Stimulated activated CD4-positive, alpha-beta T cell treated with anti-CD3 and anti-CD28 coated beads, TNF-alpha, amount 100 ng/mL, for 24 hours (primary cell): ENCODE results near the gene SLC25A33.
A peak's percentile ranks its signal among the peaks of the same experiment; 100 is the strongest.
"Not testable (repeated sequence)": the region's sequence is repeated elsewhere in the genome, so short reads cannot be mapped to it uniquely, and the experiment has no call there.

Source experiments
- DNase-seq, 3 experiments: peaks; one replicate each; pipeline ENCODE4 v3.0.0-alpha.2; 2020; ENCODE audit warnings: low read depth in 3 of 3

SLC25A33 gene, protein sequence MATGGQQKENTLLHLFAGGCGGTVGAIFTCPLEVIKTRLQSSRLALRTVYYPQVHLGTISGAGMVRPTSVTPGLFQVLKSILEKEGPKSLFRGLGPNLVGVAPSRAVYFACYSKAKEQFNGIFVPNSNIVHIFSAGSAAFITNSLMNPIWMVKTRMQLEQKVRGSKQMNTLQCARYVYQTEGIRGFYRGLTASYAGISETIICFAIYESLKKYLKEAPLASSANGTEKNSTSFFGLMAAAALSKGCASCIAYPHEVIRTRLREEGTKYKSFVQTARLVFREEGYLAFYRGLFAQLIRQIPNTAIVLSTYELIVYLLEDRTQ

DNA sequence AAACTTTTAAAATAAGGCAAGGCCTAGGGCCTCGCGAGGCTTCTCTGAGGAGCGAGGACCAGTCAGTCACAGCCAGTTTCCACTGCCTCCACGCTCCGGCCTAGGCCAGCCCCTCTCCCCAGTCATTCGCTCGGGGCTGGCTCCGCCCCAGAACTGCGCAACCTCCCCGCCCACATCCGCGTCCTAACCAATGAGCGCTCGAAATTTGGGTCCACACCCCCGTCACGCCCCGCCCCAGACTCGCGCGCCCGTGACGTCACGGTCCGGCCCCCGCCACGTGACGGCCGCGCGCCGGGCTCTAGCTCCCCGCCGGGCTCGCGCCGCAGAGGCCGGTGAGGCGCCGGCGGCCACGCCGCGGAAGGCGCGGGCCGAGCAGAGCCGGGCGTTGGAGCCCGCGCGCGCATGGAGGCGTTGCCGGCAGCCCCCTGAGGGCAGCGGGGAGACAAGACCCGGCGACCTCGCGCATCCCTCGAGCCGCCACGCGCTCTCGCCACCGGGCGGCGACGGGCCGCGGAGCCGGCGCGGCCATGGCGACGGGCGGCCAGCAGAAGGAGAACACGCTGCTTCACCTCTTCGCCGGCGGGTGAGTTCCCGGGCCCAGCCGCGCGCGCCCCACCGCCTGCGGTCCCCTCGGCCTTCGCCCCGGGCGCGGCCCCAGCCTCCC lies at the start of gene SLC25A33:
Gene SLC25A33, plus strand, starts transcription at position 301 of the 664 bp plus-strand sequence. Its CDS starts 227 bp downstream, at position 528.
- peak; percentile 98 for DNase-seq

DNA sequence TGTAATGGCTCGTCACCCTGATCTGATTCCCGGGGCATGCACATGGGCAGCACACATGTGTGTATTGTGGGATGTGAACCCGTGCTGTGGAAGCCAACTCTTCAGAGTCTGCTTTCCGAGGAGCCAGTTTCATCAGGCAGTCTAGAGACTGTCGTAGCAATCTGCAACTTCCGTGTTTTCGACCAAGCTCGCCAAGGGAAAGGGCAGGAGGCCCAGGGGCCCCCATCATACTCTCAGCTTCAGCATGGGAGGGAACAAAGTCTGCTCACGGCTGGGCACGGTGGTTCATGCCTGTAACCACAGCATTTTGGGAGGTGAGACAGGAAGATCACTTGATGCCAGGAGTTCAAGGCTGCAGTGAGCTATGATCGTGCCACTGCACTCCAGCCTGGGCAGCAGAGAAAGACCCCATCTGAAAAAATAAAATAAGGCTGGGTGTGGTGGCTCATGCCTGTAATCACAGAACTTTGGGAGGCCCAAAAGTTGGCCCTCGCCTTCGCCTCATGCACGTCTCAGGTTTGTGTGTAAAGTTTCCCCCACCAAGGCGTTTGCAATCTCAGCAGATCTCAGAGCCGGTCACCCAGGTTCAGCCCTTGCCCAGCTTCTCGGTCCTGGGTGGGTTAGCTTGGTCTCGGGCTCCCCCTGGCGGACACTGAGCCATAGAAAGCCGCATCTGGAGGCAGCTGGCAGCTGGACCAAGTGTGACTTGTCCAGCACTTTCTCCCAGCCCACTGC lies 48.5 kb upstream of the SLC25A33 start:
- DNase-seq, result peak; percentile 63 to 82 (median 72)

DNA sequence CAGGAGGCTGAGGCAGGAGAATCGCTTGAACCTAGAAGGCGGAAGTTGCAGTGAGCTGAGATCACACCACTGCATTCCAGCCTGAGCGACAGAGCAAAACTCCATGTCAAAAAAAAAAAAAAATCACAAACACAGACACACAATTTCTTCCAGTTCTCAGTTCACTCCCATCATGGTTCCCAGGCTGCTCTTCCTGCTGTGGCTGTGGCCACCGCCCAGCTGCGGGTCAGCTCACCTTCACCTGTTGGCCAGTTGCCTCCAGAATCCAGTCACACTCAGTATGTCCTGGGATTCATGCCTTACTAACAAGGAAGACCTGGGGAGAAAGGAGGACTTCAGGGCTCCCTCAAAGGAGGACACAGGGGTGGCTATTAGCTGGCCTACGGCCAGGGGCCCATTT lies 45.9 kb upstream of the SLC25A33 start:
- DNase-seq, result no peak

DNA sequence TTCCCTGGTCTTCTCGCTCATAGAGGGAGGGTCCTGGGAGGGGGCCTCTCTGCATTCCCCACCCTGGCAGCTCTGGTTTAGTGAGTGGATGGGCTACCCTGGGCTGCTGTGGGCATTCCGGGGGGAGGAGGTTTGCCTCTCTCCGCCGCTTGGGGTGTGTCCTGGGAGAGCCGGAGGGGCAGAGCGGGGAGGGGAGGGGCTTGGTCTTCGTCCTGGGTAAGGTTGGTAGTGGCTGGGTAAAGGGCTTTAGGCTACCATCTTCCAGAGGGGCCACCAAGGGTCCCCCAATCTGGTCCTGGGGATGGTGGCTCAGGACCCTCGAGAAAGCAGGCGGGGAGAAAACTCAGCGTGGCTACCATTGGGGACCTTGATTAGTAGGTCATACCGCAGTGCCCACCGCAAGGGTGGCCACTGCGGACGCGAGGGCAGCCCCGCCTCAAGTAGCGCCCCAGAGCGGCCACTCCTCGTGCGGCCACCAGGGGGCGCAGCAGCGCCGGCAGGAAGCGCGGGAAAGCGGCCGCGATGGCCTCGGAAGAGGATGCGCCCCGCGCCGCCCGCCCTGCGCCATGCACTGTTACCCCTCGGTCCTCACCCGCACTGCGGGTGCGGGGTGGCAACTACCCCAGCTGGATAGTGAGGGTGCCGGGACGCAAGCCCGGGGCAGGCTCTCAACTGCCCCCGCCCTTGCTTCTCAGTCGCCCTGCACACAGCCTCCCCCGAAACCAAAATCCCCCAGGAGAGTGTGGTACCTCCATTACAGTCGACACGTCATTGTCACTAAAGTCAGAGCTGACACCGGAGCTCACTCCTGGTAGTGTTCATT lies 44.1 kb upstream of the SLC25A33 start:
- peak; percentile 31 to 56 (median 33) for DNase-seq

DNA sequence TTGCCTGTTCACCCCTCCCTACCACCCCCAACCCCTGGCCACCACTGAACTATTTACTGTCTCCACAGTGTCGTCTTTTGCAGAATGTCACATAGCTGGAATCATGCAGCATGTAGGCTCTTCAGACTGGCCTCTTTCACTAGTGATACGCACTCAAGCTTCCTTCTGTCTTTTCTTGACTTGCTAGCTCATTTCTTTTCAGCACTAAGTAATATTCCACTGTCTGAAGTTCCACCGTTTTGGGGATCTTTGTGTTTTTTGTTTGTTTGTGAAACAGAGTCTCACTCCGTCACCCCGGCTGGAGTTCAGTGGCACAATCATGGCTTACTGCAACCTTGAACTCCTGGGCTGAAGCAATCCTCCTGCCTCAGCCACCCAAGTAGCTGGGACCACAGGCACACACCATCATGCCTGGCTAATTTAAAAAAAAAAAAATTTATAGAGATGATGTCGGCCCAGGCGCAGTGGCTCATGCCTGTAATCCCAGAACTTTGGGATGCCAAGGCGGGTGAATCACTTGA lies 43.4 kb upstream of the SLC25A33 start:
- no peak for DNase-seq

DNA sequence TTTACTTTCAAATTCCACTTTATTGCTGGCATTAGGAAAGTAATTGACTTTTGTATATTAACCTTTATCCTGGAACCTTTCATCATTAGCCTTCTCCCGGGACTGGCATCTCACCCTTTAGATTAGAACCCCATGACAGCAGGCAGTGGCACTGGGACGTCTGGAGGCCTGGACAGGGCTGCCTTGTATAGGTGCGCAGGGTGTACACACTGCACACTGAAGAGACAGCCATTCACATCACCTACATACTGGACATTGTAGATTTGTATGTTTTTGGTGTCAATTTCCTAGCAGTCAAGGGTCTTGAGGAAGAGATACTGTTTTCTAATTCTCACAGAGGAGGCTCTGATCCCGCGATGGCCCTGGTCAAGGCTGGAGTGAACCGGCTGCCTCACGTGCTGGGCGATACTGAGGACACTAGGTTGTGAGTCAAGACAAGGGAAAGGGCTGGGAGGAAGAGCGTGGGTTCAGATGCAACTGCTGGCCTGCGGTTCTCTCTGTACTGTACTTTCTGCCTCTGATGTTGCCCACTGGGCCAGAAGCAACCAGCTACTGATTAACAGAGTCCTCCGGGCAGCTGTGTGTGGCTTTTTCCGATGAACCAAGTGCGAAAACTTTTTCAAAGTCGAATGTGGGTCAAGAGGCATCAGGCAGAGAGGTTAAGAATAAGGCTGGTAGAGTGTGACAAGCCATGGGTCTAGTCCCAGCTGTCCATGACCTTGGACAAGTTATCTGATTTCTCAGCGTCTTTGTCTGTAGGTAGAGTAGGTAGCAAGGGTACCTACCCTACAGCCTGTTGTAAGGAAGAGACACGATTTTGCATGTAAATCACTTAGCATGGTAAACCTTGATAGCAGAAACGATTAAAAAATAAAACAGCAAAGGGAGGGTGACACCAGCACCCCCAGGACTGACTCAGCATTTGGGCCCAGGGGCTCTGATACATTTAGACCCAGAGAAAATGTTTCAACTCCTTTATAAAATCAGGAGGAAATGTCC lies 38.2 kb upstream of the SLC25A33 start:
- DNase-seq, result no peak

DNA sequence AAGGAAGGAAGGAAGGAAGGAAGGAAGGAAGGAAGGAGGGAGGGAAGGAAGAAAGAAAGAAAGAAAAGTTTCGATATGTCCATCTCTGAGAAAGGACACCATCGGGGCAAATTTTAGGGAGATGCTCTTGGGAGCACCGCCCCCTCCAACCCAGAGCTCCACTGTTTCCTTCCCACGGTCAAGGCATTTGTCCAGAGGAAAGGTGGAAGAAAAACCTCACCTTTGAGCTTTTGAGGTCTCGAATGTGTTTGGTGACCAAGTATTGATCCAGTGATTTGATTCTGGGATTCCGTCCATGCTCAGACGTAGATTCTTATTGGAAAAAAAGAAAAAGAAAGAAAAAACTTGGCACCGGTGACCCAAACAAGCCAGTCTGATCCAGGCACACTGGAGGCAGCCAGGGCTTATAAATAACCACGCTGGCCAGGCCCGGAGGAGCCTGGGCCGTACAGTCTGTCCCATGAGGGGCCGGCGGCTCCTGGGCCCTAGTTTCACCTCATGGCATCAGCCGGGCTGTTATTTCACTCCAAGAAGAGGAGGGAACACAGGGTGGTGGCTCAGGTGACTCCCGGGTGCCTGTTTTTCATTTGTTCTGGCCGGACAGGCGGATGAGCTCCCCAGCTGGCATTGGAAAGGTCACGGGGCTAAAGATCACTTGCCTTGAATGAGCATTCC lies 36.1 kb upstream of the SLC25A33 start:
- DNase-seq, result no peak

DNA sequence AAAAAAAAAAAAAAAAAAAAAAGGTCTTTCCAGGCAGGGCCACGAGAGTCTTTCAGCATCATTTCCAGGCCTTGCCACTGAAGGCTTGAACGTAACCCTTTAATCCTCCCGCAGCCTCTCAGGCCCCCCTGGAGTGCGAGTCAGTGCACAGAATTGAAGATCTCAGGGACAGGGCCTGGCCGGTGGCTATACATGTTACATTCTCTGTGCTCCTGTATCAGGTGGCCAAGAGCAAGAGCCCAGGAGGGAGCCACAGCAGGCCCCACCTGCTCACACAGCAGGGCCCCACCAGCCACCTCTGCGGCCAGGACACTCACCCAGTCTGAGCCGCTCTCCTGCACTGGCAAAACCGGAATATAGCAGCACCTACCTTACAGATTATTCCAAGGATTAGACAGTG lies 34.1 kb upstream of the SLC25A33 start:
- no peak for DNase-seq

DNA sequence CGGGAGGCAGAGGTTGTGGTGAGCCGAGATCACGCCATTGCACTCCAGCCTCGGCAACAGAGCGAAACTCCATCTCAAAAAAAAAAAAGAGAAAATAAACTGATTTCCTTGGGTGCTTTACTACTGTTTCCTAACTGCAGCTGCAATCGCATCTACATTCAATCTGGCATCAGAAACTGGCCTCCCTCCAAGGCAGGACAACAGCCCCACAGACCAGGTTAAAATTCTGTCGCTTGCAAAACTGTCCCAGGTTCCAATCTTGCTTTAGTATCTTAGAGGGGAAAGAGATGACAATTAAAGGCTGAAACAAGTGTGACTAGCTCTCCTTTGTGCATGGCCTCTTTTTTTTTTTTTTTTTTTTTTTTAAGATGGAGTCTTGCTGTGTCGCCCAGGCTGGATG lies 32.4 kb upstream of the SLC25A33 start:
- DNase-seq, result no peak

DNA sequence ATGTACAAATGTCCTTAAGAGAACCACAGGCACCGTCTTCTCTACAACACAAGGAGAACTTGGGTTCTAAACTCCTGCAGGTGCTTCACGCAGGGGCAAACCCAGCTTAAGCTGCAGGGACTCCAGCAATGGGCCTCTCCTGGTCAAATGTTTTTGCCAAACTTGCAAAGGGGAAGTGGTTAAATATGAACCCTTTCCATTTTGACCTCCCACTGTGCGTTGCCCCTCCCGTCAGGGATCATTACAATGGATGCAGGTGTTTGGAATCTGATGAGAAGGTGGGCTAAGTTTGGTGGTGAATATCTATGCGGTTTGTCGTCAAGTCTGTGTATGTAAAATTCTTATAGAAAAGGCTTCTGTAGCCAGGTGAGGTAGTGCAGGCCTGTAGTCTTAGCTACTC lies 29.1 kb upstream of the SLC25A33 start:
- no peak for DNase-seq

DNA sequence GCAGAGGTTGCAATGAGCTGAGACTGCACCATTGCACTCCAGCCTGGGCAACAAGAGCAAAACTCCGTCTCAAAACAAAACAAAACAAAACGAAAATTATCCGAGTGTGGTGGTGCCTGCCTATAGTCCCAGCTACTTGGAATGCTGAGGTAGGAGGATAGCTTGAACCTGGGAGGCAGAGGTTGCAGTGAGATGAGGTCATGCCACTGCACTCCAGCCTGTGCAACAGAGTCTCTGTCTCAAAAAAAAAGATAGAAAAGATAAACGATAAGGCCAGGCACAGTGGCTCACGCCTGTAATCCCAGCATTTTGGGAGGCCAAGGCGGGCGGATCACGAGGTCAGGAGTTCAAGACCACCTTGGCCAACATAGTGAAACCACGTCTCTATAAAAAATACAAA lies 23.7 kb upstream of the SLC25A33 start:
- not testable (repeated sequence) for DNase-seq

DNA sequence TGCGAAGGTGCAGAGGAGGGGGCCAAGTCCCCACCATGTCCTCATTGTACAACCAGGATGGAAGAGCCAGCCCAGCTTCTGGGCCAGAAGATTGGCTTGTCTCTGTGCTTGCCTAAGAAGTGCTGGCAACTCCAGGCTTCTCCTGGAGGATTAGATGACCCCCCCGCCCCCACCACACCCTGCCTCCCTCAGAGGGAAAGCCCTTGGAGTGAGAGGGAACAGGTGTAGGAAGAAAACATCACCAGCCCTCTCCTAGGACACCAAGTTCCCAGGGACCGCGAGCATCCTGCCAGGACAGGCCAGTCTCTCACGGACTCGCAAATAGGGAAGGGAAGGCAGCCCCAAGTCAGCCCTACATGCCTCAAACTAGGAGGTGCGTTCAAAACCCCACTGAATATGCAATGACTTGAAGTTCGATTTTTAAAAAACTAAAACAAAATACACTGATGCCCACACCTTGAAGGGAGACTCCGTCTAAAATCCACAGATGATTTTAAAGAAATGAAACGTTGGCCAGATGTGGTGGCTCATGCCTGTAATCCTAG lies 20.7 kb upstream of the SLC25A33 start:
- no peak for DNase-seq

DNA sequence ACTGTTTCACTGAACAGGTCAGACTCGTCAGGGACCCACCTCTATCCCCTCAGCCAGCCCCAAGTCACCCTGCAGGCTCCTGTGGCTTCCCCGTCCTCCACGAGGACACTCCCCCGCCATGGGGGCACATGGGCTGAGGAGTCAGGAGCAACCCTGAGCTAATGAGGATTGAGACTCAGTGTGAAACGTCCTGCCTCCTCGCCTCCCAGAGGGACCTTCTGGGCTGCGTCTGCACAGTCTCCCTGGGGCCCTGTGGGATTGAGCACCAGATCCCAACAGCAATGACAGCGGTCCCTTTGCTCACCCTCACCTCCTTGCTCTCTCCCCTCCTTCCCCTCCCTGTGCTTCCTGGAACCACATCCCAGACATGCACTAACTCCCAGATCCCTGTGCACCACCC lies 18.9 kb upstream of the SLC25A33 start:
- no peak for DNase-seq

DNA sequence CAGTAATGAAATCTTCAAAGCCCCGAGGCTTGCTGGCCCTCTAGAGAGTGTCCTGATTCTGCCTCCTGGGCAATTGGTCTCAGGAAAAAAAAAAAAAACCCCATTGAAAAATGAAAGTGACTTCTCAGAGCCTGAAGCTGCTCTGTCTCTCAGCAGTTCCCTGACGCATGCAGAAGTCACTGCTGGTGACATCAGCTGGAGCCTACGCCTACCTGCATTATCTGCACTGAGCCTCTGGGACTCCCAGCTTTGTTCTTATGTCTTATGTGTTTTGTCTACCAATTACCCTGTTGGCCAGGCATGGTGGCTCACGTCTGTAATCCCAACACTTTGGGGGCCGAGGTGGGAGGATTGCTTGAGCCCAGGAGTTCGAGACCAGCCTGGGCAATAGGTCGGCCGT lies 10.1 kb upstream of the SLC25A33 start:
- DNase-seq, result no peak

DNA sequence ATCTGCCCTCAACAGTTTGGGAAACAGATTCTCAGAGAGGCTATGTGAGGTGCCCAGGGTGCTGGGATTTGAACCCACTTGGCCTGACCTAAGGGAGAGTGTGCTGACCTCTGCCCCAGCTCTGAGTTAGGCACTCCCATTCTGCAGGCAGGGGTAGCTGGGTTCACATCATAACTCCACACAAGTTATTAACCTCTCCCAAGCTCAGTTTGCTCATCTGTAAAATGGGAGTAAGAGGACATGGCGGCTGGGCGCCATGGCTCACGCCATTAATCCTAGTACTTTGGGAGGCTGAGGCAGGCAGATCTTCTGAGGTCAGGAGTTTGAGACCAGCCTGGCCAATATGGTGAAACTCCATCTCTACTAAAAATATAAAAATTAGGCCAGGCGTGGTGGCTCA lies 8.9 kb upstream of the SLC25A33 start:
- DNase-seq, result no peak

DNA sequence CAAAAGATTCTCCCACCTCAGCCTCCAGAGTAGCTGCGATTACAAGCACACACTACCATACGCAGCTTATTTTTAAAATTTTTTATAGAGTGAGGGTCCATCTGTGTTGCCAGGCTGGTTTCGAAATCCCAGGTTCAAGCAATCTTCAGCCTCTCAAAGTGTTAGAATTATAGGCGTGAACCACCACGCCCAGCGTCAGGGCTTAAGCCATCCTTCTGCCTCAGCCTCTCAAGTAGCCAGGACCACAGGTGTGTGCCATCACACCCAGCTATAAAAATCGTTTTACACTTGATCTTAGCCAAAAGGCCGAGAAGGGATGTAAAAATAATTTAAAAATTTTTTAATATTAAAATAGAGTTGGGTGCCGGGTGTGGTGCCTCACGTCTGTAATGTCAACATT lies 4.3 kb upstream of the SLC25A33 start:
- no peak for DNase-seq

DNA sequence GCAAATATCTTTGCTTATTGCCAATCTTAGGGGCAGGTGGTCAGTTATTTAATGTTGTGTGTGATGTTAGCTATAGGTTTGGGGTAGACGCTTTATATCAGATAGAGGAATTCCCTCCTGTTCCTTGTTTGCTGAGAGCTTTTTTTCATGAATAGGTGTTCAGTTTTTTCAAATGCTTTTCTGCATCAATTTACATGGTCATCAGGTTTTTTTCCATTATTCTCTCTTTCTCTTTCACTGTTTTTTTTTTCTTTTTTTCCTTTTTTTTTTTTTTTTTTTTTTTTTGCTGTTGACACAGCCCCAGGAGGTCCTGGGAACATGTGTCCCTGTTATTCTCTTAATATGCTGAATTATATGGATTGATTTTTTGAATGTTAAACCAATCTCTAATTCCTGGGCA lies 3.0 kb upstream of the SLC25A33 start:
- DNase-seq, result no peak

DNA sequence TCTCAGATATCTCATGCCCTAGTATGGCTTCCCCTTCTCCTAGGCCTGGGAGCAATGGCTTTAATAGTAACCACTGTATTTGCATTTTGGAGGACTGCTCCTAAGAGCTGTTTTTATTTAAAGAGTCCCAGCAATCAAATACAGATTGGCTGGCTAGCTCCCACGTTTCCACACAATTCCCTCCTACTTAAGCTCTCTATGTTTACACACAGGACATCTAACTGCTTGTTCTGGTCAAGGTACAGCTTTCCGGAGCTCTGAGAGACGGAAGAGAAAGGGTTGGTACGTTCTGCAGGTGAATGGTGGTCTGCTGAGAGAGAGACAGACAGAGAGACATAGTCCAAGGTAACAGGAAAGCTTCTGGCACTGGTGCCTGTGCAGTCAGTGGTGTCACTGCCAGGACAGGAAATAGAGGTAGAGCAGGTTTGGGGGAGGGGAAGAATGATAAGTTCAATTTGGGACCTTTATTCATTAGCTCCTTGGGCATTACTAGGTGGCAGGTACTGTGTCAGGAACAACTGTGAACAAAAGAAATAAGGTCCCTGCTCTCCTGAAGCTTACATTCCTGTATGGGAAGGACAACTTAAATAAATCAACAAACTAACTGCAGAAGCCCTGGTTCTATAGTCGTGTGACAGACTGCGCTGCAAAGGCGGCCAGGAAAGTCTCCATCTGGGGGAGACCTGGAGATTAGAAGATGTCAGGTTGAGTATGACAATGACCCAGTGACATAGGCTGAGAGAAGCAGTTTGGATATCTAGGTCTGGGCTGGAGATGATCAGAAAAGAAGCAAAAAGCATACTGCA lies 1.2 kb upstream of the SLC25A33 start:
- no peak for DNase-seq

DNA sequence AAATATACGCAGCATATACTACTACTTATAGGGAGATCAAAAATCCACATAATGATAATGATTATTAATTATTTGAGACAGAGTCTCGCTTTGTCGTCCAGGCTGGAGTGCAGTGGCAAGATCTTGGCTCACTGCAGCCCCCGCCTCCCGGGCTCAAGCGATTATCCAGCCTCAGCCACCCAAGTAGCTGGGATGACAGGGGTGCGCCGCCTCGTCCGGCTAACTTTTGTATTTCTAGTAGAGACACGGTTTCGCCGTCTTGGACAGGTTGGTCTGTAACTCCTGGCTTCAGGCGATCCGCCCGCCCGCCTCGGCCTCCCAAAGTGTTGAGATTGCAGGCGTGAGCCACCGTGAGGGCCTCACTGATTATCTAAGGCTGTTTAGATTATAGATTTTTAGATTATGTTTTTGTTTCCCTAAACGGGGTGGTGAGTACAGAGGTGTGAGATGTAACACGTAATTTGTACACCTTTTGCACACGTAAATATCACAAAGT lies 548 bp upstream of the SLC25A33 start:
- no peak for DNase-seq
